Small intestine (tissue), 7 donors: Measurements from ENCODE around the gene TOB1. TPM values are rescaled to one million over a fixed set of nuclear protein-coding genes. Genes with fewer than 3 reads are reported as not detected.

Experiments used
- DNase-seq, 2 donors: peaks; one replicate each; pipeline versions ENCODE4 v3.0.0 to v3.0.0-alpha.2; 2013
- FAIRE-seq: peaks from 2 replicates; lab custom pipeline; 2012; peaks lifted over from hg19 to GRCh38; lab: Jason Lieb, UNC
- H3K27ac ChIP-seq, 3 donors: one replicate each; pipeline ENCODE4 v1.5.1; 2013; ENCODE audit warnings: low read length in 2 of 3, mild to moderate bottlenecking in 2 of 3, control low read depth in 1 of 3, inconsistent platforms in 1 of 3, low read depth in 1 of 3, moderate library complexity in 1 of 3
- H3K27me3 ChIP-seq, 3 donors: one replicate each; pipeline ENCODE4 v1.6.1; 2013; ENCODE audit warnings: low read length in 3 of 3, inconsistent platforms in 1 of 3; ENCODE audit not compliant: control insufficient read depth in 3 of 3, insufficient read depth in 3 of 3
- H3K36me3 ChIP-seq, 3 donors: one replicate each; pipeline ENCODE4 v1.6.1; 2013; ENCODE audit warnings: low read length in 3 of 3, inconsistent platforms in 1 of 3, low read depth in 1 of 3, mild to moderate bottlenecking in 1 of 3, moderate library complexity in 1 of 3; ENCODE audit not compliant: control insufficient read depth in 3 of 3, insufficient read depth in 2 of 3
- H3K4me1 ChIP-seq, 3 donors: one replicate each; pipeline ENCODE4 v1.6.1; 2013; ENCODE audit warnings: low read length in 2 of 3, inconsistent platforms in 1 of 3, low read depth in 1 of 3, mild to moderate bottlenecking in 1 of 3, moderate library complexity in 1 of 3; ENCODE audit not compliant: control insufficient read depth in 3 of 3, insufficient read depth in 2 of 3
- H3K4me3 ChIP-seq, 3 donors: one replicate each; pipeline ENCODE4 v1.5.1; 2013; ENCODE audit warnings: low read length in 3 of 3, control low read depth in 1 of 3, inconsistent platforms in 1 of 3, low read depth in 1 of 3, mild to moderate bottlenecking in 1 of 3, moderate library complexity in 1 of 3
- H3K9me3 ChIP-seq, 2 donors: one replicate each; pipeline ENCODE4 v1.6.1; 2013; ENCODE audit warnings: low read depth in 1 of 2, low read length in 1 of 2; ENCODE audit not compliant: control insufficient read depth in 2 of 2, insufficient read depth in 1 of 2
- WGBS, 3 donors: extraction: QIAGEN DNeasy Blood & Tissue Kit; methylation state at CpG; one replicate each; pipeline ENCODE4 v1.1.7; 2013; 5-methylcytosine and 5-hydroxymethylcytosine counted together
- polyA plus RNA-seq, 4 donors: library from polyadenylated mRNA; stranded (reverse) in 3 of 4; unstranded in 1 of 4; fragments of 200-250 nt in 3 of 4; fragments of 120-200 nt in 1 of 4; gene quantifications; one replicate each; pipeline versions ENCODE4 v1.2.1 to v1.2.3, GENCODE V29; 2013
- donor health status: healthy with polysubstance abuse.
- donor health status: control.
- donor health status: control.
- donor health status: Bipolar disorder and iron deficiency.
- donor health status: healthy.

The TOB1 gene
- polyA plus RNA-seq, 4 donors: 24.6 to 118 (median 38.2) TPM

DNA sequence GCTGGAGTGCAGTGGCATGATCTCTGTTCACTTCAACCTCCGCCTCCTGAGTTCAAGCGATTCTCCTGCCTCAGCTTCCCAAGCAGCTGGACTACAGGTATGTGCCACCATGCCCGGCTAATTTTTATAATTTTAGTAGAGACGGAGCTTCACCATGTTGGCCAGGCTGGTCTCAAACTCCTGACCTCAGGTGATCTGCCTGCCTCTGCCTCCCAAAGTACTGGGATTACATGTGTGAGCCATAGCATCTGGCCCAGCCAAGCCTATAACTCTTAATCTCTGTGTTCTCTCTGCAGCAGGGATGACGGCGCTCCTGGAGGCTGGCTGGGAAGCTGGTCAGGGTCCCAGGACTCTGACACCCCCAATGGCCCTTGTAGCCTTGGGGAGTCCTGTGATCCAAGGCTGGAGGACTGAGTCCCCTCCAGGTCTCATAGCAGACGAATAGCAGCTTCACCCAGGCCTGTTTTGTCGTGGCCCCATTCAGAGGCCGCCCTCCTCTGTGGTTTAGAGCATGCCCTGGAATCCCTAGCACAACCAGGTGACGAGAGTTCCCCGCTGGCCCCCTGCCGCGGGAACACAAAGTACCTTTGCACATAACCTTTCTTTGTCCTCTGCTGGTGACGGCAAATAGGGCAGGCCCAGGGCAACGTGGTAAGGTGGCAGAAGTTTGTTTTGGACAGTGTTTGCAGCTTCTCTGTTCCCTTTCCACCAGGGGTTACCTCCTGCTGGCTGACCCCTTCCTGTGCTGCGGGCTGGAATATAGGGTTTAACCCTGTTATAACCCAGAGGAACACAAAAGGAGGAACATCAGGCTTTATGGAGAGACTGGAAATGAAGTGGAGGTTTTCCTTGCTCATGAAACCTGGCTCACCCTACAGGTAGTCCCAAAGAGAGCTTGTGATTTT lies 43.0 kb upstream of the TOB1 start:
- no peaks in the 10 kb centered on the region for H3K9me3 ChIP-seq
- H3K36me3 ChIP-seq: no peaks in the 10 kb centered on the region
- H3K4me1 ChIP-seq: peaks cover 6 to 42% (median 12%) of the 10 kb centered on the region in 3 donors
- DNase-seq: peak; percentile 79 to 84
- no peaks in the 10 kb centered on the region for H3K27me3 ChIP-seq
- WGBS, 3 donors: 36 to 58% (median 50%) methylated on average over 16 of the region's 16 CpGs
- no peak for FAIRE-seq
- peak overlapping the region; percentile 64 to 86 (median 75) for H3K27ac ChIP-seq
- no peak overlapping the region for H3K4me3 ChIP-seq

GRCh38 chr17:50908140-50908859 lies 42.1 kb upstream of the TOB1 start:
- FAIRE-seq: no peak
- Histone ChIP-seq H3K9me3 (no peaks in the 10 kb centered on the region), H3K4me3 (no peak overlapping the region), H3K27me3 (no peaks in the 10 kb centered on the region), H3K36me3 (no peaks in the 10 kb centered on the region), H3K4me1 (peaks cover 6 to 50% (median 12%) of the 10 kb centered on the region in 3 donors), H3K27ac (peak overlapping the region in 1 of 3 donors; percentile 86)
- WGBS, 3 donors: 65 to 85% (median 70%) methylated on average over 8 of the region's 8 CpGs
- DNase-seq: no peak

GRCh38 chr17:50906443-50906842 lies 40.3 kb upstream of the TOB1 start:
- Histone ChIP-seq H3K9me3 (no peaks in the 10 kb centered on the region), H3K27me3 (no peaks in the 10 kb centered on the region), H3K4me1 (peaks cover 6 to 59% (median 12%) of the 10 kb centered on the region in 3 donors), H3K27ac (peak overlapping the region in 1 of 3 donors; percentile 93), H3K36me3 (no peaks in the 10 kb centered on the region), H3K4me3 (no peak overlapping the region)
- DNase-seq (no peak), FAIRE-seq (no peak)
- 79 to 93% (median 80%) methylated on average over 4 of the region's 4 CpGs for WGBS, 3 donors

- WGBS, 3 donors: 29 to 67% (median 59%) methylated on average over 1 of the region's 1 CpG
- DNase-seq (peak in 1 of 2 donors; percentile 87), FAIRE-seq (no peak)
- Histone ChIP-seq H3K9me3 (no peaks in the 10 kb centered on the region), H3K27ac (peak overlapping the region; percentile 80 to 93 (median 83)), H3K27me3 (no peaks in the 10 kb centered on the region), H3K4me3 (no peak overlapping the region), H3K4me1 (peaks cover 6 to 59% (median 12%) of the 10 kb centered on the region in 3 donors), H3K36me3 (no peaks in the 10 kb centered on the region)
These were observed 39.3 kb upstream of the TOB1 start for GRCh38 chr17:50905460-50905803.

DNA sequence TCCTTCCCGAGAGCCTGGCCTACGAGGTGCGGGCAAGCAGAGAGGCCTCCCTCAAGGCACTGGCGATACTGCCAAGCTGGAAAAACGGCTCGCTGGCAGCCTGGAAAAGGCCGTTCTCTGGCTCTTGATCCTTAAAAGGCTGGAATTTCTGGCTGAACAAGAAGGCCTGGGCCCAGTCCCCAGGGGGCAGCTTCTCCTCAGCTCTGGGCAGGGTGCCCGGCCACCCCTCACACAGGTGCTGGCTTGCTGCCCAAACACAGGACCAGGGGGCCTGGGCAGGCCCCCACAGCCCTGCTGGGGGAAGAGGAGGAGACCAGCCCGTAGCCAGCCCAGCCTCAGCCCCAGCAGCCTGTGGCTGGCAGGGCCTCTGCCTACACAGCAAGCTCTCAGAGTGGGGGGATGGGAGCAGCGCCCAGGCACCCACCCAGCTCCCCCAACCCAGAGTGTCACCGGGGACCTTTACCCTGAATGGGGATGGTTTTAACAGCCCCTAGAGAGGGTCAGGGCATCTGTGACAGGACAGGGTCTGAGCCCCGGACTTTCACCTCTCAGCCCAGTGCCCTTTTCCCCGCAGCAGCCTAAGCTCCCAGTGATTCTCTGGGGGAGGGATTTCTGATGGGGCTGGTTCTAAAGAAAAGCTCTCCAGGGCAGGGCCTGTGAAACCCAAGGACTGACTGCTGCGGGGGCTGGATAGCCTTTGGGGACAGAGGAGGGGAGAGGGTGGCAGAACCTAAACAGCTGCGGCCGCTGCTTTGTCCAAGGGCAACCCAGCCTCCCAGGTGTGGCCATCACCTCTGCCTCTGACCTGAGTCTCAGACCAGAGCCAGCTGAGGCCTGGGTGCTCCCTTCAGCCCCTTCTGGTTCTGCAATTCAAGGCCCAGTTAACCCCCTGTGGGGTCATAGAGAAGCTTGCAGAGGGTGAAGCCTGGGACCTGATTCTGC lies 38.6 kb upstream of the TOB1 start:
- WGBS, 3 donors: 20 to 50% (median 32%) methylated on average over 16 of the region's 16 CpGs
- H3K9me3 ChIP-seq: no peaks in the 10 kb centered on the region
- no peak overlapping the region for H3K4me3 ChIP-seq

DNA sequence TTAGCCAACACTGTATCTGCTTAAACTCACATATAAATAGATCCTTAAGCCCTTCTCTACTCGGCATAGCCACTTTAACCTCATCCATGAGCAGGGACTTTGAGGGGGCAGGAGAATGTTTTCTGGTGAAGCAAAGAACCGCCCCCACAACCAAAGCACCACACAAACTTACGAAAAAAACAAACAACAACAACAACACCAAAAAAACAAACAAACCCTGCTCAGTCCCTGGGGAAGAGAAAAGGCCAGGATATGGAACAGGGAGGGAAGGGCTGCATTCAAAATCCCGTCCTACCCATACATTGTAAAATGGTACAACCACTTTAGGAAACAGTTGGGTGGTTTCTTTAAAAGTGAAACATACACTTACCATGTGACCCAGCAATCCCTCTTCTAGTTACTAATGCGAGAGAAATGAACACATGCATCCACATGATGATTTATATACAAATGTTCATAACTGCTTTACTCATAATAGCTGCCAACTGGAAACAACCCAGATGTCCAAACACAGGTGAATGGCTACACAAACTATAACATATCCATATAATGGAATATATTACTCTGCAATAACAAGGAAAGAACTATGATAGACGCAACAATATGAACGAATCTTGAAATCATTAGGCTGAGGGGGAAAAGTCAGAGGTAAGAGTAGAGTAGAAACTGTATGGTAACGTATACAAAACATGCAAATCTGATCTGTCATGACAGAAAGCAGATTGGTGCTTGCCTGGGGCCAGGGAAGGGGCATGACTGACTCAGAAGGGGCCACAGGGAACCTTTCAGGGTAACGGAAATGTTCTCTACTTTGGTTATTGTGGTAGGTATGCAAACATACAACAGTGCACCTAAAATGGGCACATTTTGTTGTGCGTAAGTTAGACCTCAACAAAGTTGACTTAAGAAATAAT lies 37.7 kb upstream of the TOB1 start:
- Histone ChIP-seq H3K27me3 (no peaks in the 10 kb centered on the region), H3K4me1 (peaks cover 0 to 48% (median 7%) of the 10 kb centered on the region in 3 donors), H3K36me3 (no peaks in the 10 kb centered on the region), H3K27ac (peak overlapping the region; percentile 80 to 93 (median 83)), H3K9me3 (no peaks in the 10 kb centered on the region), H3K4me3 (no peak overlapping the region)
- FAIRE-seq: no peak
- 62 to 71% (median 67%) methylated on average over 10 of the region's 10 CpGs for WGBS, 3 donors
- DNase-seq: no peak

More for the DNA sequence above, 38.6 kb upstream of the TOB1 start:
- FAIRE-seq (no peak), DNase-seq (peak; percentile 81 to 85)
- Histone ChIP-seq H3K36me3 (no peaks in the 10 kb centered on the region), H3K4me1 (peaks cover 6 to 54% (median 9%) of the 10 kb centered on the region in 3 donors), H3K27ac (peak overlapping the region; percentile 80 to 93 (median 83)), H3K27me3 (no peaks in the 10 kb centered on the region)
